GM18867 (cell line): ENCODE measurements around the gene LILRB5.
"Not testable (repeated sequence)": the region's sequence is repeated elsewhere in the genome, so short reads cannot be mapped to it uniquely, and the experiment has no call there.

Experiments
- ATAC-seq: cut with Tn5 transposase; IDR thresholded peaks from one replicate; pipeline ENCODE4 v1.9.1; 2021; ENCODE audit warnings: mild to moderate bottlenecking, moderate library complexity; ENCODE audit not compliant: unreplicated experiment

Gene LILRB5

GRCh38 chr19:54277111-54277615 is 20.1 kb upstream of the LILRB5 start:
- ATAC-seq, result not testable (repeated sequence)

- no peak for ATAC-seq
Observed at GRCh38 chr19:54275951-54276350, 18.9 kb upstream of the LILRB5 start.

- ATAC-seq, result not testable (repeated sequence)
Observed at GRCh38 chr19:54274516-54274915, 17.4 kb upstream of the LILRB5 start.

- ATAC-seq, result no peak
Observed at GRCh38 chr19:54273821-54274220, 16.7 kb upstream of the LILRB5 start.

GRCh38 chr19:54272181-54272580 is 15.1 kb upstream of the LILRB5 start:
- ATAC-seq, result not testable (repeated sequence)

- not testable (repeated sequence) for ATAC-seq
Observed at GRCh38 chr19:54271587-54271986, 14.5 kb upstream of the LILRB5 start.

GRCh38 chr19:54271106-54271505 is 14.0 kb upstream of the LILRB5 start:
- ATAC-seq, result no peak

- ATAC-seq, result no peak
Observed at GRCh38 chr19:54268936-54269335, 11.9 kb upstream of the LILRB5 start.

GRCh38 chr19:54266133-54266532 is 9.1 kb upstream of the LILRB5 start:
- no peak for ATAC-seq

GRCh38 chr19:54262470-54262869 is 5.4 kb upstream of the LILRB5 start:
- ATAC-seq, result no peak

- ATAC-seq, result no peak
Observed at GRCh38 chr19:54262066-54262465, 5.0 kb upstream of the LILRB5 start.

GRCh38 chr19:54256250-54257115 is 590 bp downstream of the LILRB5 start:
- ATAC-seq, result no peak

GRCh38 chr19:54255105-54255775 is 1.8 kb downstream of the LILRB5 start:
- ATAC-seq, result no peak

GRCh38 chr19:54254195-54254906 is 2.7 kb downstream of the LILRB5 start:
- no peak for ATAC-seq

- no peak for ATAC-seq
Observed at GRCh38 chr19:54253331-54254194, 3.5 kb downstream of the LILRB5 start.

GRCh38 chr19:54252845-54253244 is 4.2 kb downstream of the LILRB5 start:
- ATAC-seq, result no peak

- no peak for ATAC-seq
Observed at GRCh38 chr19:54252243-54252642, 4.8 kb downstream of the LILRB5 start.

- no peak for ATAC-seq
Observed at GRCh38 chr19:54248016-54248601, 9.0 kb downstream of the LILRB5 start.

GRCh38 chr19:54247106-54247930 is 9.8 kb downstream of the LILRB5 start:
- ATAC-seq, result no peak
